Measurements from ENCODE around the gene FAM161B. TPM values are rescaled to one million over a fixed set of nuclear protein-coding genes. Genes with fewer than 3 reads are reported as not detected.

Gene FAM161B
- total and polyA plus RNA-seq, 2 of the 8 experiments (the other 6 are each of a cell fraction or from before 2014, with no cell fraction given): 0.14 to 0.32 TPM

GRCh38 chr14:73958591-73958990 is 8.7 kb upstream of the FAM161B start:
- POLR2A ChIA-PET (ENCODE audit: partially characterized antibody): no interaction called here
- no peaks in the 10 kb centered on the region for H3K27me3 ChIP-seq (replicated peaks in 1 of 4; ENCODE audit: control insufficient read depth in 3 of 4, extremely low read depth in 1 of 4, insufficient read depth in 3 of 4, low read length in 3 of 4)
- no peak overlapping the region for H2BK12ac ChIP-seq (ENCODE audit: low read depth, low read length)
- no peak overlapping the region for H3K14ac ChIP-seq (ENCODE audit: insufficient read length)
- no peaks in the 10 kb centered on the region for H3K23me2 ChIP-seq (ENCODE audit: low read depth, low read length)
- H3K36me3 ChIP-seq (ENCODE audit: control insufficient read depth in 2 of 4, insufficient read depth in 4 of 4, low read length in 3 of 4): peaks cover 2 to 20% (median 10%) of the 10 kb centered on the region in 4 experiments; a peak in 6 of 8 replicates
- no peak overlapping the region for H3K4me3 ChIP-seq (ENCODE audit: extremely low read depth in 1 of 4, insufficient read depth in 2 of 4, low read depth in 3 of 4, low read length in 4 of 4)
- no peaks in the 10 kb centered on the region for H3K4me1 ChIP-seq (replicated peaks in 1 of 4; ENCODE audit: control insufficient read depth in 3 of 4, insufficient read depth in 4 of 4, low read length in 3 of 4)
- H3K4me2 ChIP-seq (ENCODE audit: insufficient read depth in 1 of 2, low read depth in 2 of 2, low read length in 2 of 2): no peak overlapping the region
- H4K8ac ChIP-seq (ENCODE audit: extremely low read depth, insufficient read depth, low read length): no peak overlapping the region
- no peak overlapping the region for H3K9ac ChIP-seq (replicated peaks in 1 of 4; ENCODE audit: extremely low read depth in 1 of 4, low read depth in 3 of 4, low read length in 3 of 4)
- H4K91ac ChIP-seq (replicated peaks; ENCODE audit: insufficient read length, low read length): no peak overlapping the region
- no peak overlapping the region for H3K4ac ChIP-seq (replicated peaks; ENCODE audit: insufficient read length, low read depth, low read length)
- H2BK5ac ChIP-seq (ENCODE audit: low read depth, low read length): no peak overlapping the region
- H4K20me1 ChIP-seq (replicated peaks in 1 of 2; ENCODE audit: control insufficient read depth in 1 of 2, insufficient read depth in 2 of 2, low read length in 2 of 2): no peaks in the 10 kb centered on the region
- no peak overlapping the region for H3K23ac ChIP-seq (ENCODE audit: insufficient read length)
- CTCF ChIA-PET (ENCODE audit: partially characterized antibody): interaction anchor here (0.6 to 1.7 kb wide), 6 partner anchors 11 to 77 kb away, joined by 3 to 4 read pairs (median 3); no protein-coding TSS in a partner anchor
- no peak overlapping the region for H2AFZ ChIP-seq (ENCODE audit: low read length)
- no peak overlapping the region for H2AK5ac ChIP-seq (ENCODE audit: low read depth, low read length)
- FAIRE-seq (no peak), DNase-seq (ENCODE audit: low read depth in 1 of 2, low spot score in 2 of 2) (no peak)
- no peaks in the 10 kb centered on the region for H3K9me3 ChIP-seq (ENCODE audit: insufficient read depth in 2 of 2, low read depth in 1 of 2, low read length in 1 of 2)
- H3K56ac ChIP-seq (replicated peaks; ENCODE audit: insufficient read length, low read depth, low read length): no peak overlapping the region
- H2BK15ac ChIP-seq (ENCODE audit: low read length): no peak overlapping the region
- no peak overlapping the region for H3K27ac ChIP-seq (ENCODE audit: low read depth, low read length)
- H3K79me1 ChIP-seq (ENCODE audit: low read depth, low read length): no peaks in the 10 kb centered on the region
- H3K18ac ChIP-seq (ENCODE audit: extremely low read depth, low read length): no peak overlapping the region
- H4K5ac ChIP-seq (ENCODE audit: insufficient read length, low read depth, low read length): no peak overlapping the region
- no peak overlapping the region for H2BK120ac ChIP-seq (replicated peaks; ENCODE audit: low read depth, low read length)
- H3K79me2 ChIP-seq (ENCODE audit: control insufficient read depth in 1 of 2, insufficient read depth in 2 of 2, low read length in 2 of 2): no peaks in the 10 kb centered on the region
- H2BK20ac ChIP-seq (ENCODE audit: low read length): no peak overlapping the region
- TF ChIP-seq HDAC2 (IDR thresholded peaks at IDR 0.05; ENCODE audit: borderline replicate concordance in 1 of 2, low read depth in 2 of 2, low read length in 2 of 2) (no peak), SIX5 (IDR thresholded peaks at IDR 0.05; ENCODE audit: low read depth, low read length) (no peak), RFX5 (IDR thresholded peaks at IDR 0.05; ENCODE audit: borderline replicate concordance, low read depth, low read length) (no peak), TCF12 (IDR thresholded peaks at IDR 0.05; ENCODE audit: low read depth, low read length) (no peak), CHD2 (IDR thresholded peaks at IDR 0.05; ENCODE audit: low read length) (no peak), HDAC6 (IDR thresholded peaks at IDR 0.05; ENCODE audit: low read depth, low read length) (no peak), TEAD4 (IDR thresholded peaks at IDR 0.05; ENCODE audit: low read depth, low read length) (no peak), SIRT6 (IDR thresholded peaks at IDR 0.05; ENCODE audit: low read length) (no peak), RNF2 (IDR thresholded peaks at IDR 0.05; ENCODE audit: borderline replicate concordance, low read depth, low read length, missing control alignments, poor library complexity, severe bottlenecking) (no peak), EZH2 (IDR thresholded peaks at IDR 0.05; ENCODE audit: low read depth, low read length, severe bottlenecking) (no peak), EGR1 (IDR thresholded peaks at IDR 0.05; ENCODE audit: borderline replicate concordance, low read depth, low read length) (no peak), TAF7 (optimal IDR thresholded peaks at IDR 0.05; ENCODE audit: borderline replicate concordance, low read depth, low read length) (no peak)
- TF ChIP-seq, protein P1, sequence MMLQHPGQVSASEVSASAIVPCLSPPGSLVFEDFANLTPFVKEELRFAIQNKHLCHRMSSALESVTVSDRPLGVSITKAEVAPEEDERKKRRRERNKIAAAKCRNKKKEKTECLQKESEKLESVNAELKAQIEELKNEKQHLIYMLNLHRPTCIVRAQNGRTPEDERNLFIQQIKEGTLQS (IDR thresholded peaks at IDR 0.05; ENCODE audit: insufficient read depth, low read depth, low read length): no peak
- TF ChIP-seq, protein P2, sequence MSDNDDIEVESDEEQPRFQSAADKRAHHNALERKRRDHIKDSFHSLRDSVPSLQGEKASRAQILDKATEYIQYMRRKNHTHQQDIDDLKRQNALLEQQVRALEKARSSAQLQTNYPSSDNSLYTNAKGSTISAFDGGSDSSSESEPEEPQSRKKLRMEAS (IDR thresholded peaks at IDR 0.05): no peak
